ENCODE results near the gene LSP1. TPM values are rescaled to one million over a fixed set of nuclear protein-coding genes. Genes with fewer than 3 reads are reported as not detected.

The LSP1 gene
- polyA plus RNA-seq, 1 donor: 20.5 TPM

GRCh38 chr11:1920128-1920908 is 67.4 kb downstream of the LSP1 start:
- no CpG with 5 or more reads among the region's 25 CpGs for WGBS (ENCODE audit: insufficient coverage, low lambda C conversion rate)
- no peak overlapping the region for H3K27ac ChIP-seq (ENCODE audit: low read length)

GRCh38 chr11:1920909-1921573 is 68.2 kb downstream of the LSP1 start:
- no peaks in the 10 kb centered on the region for H3K36me3 ChIP-seq (ENCODE audit: control insufficient read depth, insufficient read depth, low read length)
- H3K9me3 ChIP-seq (ENCODE audit: control insufficient read depth, low read depth, low read length): no peaks in the 10 kb centered on the region
- H3K4me1 ChIP-seq (ENCODE audit: control insufficient read depth, insufficient read depth, low read length): no peaks in the 10 kb centered on the region
- no peak overlapping the region for H3K27ac ChIP-seq (ENCODE audit: low read length)
- WGBS (ENCODE audit: insufficient coverage, low lambda C conversion rate): no CpG with 5 or more reads among the region's 21 CpGs
- no peaks in the 10 kb centered on the region for H3K27me3 ChIP-seq (ENCODE audit: control insufficient read depth, insufficient read depth, low read length)
- no peak for DNase-seq
- H3K4me3 ChIP-seq (ENCODE audit: low read length): no peak overlapping the region

More at GRCh38 chr11:1920128-1920908, 67.4 kb downstream of the LSP1 start:
- H3K9me3 ChIP-seq (ENCODE audit: control insufficient read depth, low read depth, low read length): no peaks in the 10 kb centered on the region
- H3K27me3 ChIP-seq (ENCODE audit: control insufficient read depth, insufficient read depth, low read length): no peaks in the 10 kb centered on the region
- DNase-seq: no peak
- H3K4me1 ChIP-seq (ENCODE audit: control insufficient read depth, insufficient read depth, low read length): no peaks in the 10 kb centered on the region
- H3K36me3 ChIP-seq (ENCODE audit: control insufficient read depth, insufficient read depth, low read length): no peaks in the 10 kb centered on the region
- H3K4me3 ChIP-seq (ENCODE audit: low read length): no peak overlapping the region

DNA sequence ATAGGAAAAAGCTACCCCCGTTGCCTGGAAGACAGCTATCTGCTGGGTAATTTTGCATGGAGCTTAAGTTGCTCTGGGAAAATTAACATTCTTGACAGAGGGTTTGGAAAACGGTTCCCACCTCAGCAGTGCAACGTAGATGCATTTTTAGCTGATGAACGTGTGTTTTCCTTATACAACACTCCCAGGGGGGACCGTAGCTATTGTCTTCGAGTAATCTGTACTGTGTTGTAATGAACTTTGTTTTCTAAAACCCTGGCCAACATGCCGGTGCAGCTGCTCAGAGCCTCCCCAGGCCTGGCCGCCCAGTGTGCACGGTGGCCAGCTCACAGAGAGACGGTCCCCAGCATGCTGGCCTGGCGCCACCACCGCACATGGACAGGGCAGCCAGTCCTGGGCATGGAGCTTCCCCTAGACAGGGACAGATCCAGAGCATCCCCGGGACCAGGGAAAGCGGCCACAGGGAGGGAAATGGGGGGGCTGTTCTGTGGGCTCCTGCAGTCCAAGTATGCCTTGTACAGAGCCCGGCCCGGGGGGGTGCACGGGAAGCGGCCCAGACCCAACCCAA is 68.8 kb downstream of the LSP1 start:
- Histone ChIP-seq H3K27ac (ENCODE audit: low read length) (no peak overlapping the region), H3K27me3 (ENCODE audit: control insufficient read depth, insufficient read depth, low read length) (no peaks in the 10 kb centered on the region), H3K36me3 (ENCODE audit: control insufficient read depth, insufficient read depth, low read length) (no peaks in the 10 kb centered on the region), H3K4me3 (ENCODE audit: low read length) (no peak overlapping the region), H3K4me1 (ENCODE audit: control insufficient read depth, insufficient read depth, low read length) (no peaks in the 10 kb centered on the region), H3K9me3 (ENCODE audit: control insufficient read depth, low read depth, low read length) (no peaks in the 10 kb centered on the region)
- peak in 1 of 2 donors; percentile 24 for DNase-seq
- WGBS (ENCODE audit: insufficient coverage, low lambda C conversion rate): no CpG with 5 or more reads among the region's 18 CpGs

- Histone ChIP-seq H3K36me3 (ENCODE audit: control insufficient read depth, insufficient read depth, low read length) (no peaks in the 10 kb centered on the region), H3K27ac (ENCODE audit: low read length) (no peak overlapping the region), H3K9me3 (ENCODE audit: control insufficient read depth, low read depth, low read length) (no peaks in the 10 kb centered on the region), H3K4me3 (ENCODE audit: low read length) (no peak overlapping the region), H3K27me3 (ENCODE audit: control insufficient read depth, insufficient read depth, low read length) (no peaks in the 10 kb centered on the region), H3K4me1 (ENCODE audit: control insufficient read depth, insufficient read depth, low read length) (peaks cover 6% of the 10 kb centered on the region)
- WGBS (ENCODE audit: insufficient coverage, low lambda C conversion rate): no CpG with 5 or more reads among the region's 14 CpGs
- DNase-seq: no peak
Measured at GRCh38 chr11:1922481-1923081, 69.7 kb downstream of the LSP1 start.

- no peaks in the 10 kb centered on the region for H3K27me3 ChIP-seq (ENCODE audit: control insufficient read depth, insufficient read depth, low read length)
- WGBS (ENCODE audit: insufficient coverage, low lambda C conversion rate): 80% methylated on average over 1 of the region's 22 CpGs
- no peaks in the 10 kb centered on the region for H3K36me3 ChIP-seq (ENCODE audit: control insufficient read depth, insufficient read depth, low read length)
- H3K4me3 ChIP-seq (ENCODE audit: low read length): no peak overlapping the region
- no peaks in the 10 kb centered on the region for H3K9me3 ChIP-seq (ENCODE audit: control insufficient read depth, low read depth, low read length)
- DNase-seq: no peak
- peaks cover 6% of the 10 kb centered on the region for H3K4me1 ChIP-seq (ENCODE audit: control insufficient read depth, insufficient read depth, low read length)
- no peak overlapping the region for H3K27ac ChIP-seq (ENCODE audit: low read length)
Measured at GRCh38 chr11:1923201-1923956, 70.5 kb downstream of the LSP1 start.

GRCh38 chr11:1924181-1924580 is 71.3 kb downstream of the LSP1 start:
- Histone ChIP-seq H3K4me1 (ENCODE audit: control insufficient read depth, insufficient read depth, low read length) (peaks cover 6% of the 10 kb centered on the region), H3K27ac (ENCODE audit: low read length) (no peak overlapping the region), H3K4me3 (ENCODE audit: low read length) (no peak overlapping the region), H3K36me3 (ENCODE audit: control insufficient read depth, insufficient read depth, low read length) (no peaks in the 10 kb centered on the region), H3K27me3 (ENCODE audit: control insufficient read depth, insufficient read depth, low read length) (no peaks in the 10 kb centered on the region), H3K9me3 (ENCODE audit: control insufficient read depth, low read depth, low read length) (no peaks in the 10 kb centered on the region)
- WGBS (ENCODE audit: insufficient coverage, low lambda C conversion rate): 70% methylated on average over 3 of the region's 17 CpGs
- no peak for DNase-seq

DNA sequence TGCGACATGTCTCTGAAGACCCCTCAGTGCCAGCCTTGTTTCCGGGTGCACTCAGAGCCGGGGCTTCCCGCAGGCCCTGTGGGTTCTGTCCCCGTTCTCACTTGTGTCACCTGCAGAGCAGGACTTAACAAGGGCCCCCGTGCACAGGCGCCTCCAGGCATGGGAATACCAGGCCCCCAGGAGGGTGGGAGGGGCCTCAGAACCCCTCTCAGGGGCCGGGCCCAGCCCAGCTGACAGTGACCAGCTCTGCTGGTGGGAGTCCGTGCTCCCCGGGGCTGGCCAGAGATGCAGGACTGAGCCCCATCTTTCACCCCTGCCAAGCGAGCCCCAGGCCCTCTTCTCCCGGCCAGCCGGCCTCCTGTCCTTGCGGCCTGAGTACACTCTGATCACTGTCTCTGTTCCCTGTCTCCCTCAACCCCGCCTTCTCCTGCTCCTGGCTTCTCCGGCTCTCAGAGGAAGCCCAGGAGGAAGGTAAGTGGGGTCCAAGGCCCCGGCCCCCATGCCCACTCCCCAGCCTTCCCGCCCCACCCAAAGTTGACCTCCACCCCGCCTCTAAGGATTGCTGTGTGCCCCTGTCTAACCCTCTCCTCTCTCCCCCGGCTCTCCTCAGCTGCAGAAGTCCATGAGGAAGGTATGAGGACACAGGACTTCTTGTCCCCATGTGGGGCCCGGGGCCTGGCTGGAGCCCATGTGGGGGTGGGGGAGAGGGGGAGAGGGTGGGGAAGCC is 71.9 kb downstream of the LSP1 start:
- Histone ChIP-seq H3K36me3 (ENCODE audit: control insufficient read depth, insufficient read depth, low read length) (no peaks in the 10 kb centered on the region), H3K9me3 (ENCODE audit: control insufficient read depth, low read depth, low read length) (no peaks in the 10 kb centered on the region), H3K4me1 (ENCODE audit: control insufficient read depth, insufficient read depth, low read length) (peaks cover 6% of the 10 kb centered on the region), H3K4me3 (ENCODE audit: low read length) (no peak overlapping the region), H3K27ac (ENCODE audit: low read length) (no peak overlapping the region), H3K27me3 (ENCODE audit: control insufficient read depth, insufficient read depth, low read length) (no peaks in the 10 kb centered on the region)
- DNase-seq: no peak
- WGBS (ENCODE audit: insufficient coverage, low lambda C conversion rate): no CpG with 5 or more reads among the region's 21 CpGs

GRCh38 chr11:1925373-1926155 is 72.7 kb downstream of the LSP1 start:
- Histone ChIP-seq H3K27ac (ENCODE audit: low read length) (no peak overlapping the region), H3K36me3 (ENCODE audit: control insufficient read depth, insufficient read depth, low read length) (no peaks in the 10 kb centered on the region), H3K27me3 (ENCODE audit: control insufficient read depth, insufficient read depth, low read length) (no peaks in the 10 kb centered on the region), H3K4me1 (ENCODE audit: control insufficient read depth, insufficient read depth, low read length) (peaks cover 6% of the 10 kb centered on the region), H3K9me3 (ENCODE audit: control insufficient read depth, low read depth, low read length) (no peaks in the 10 kb centered on the region), H3K4me3 (ENCODE audit: low read length) (no peak overlapping the region)
- no peak for DNase-seq
- no CpG with 5 or more reads among the region's 23 CpGs for WGBS (ENCODE audit: insufficient coverage, low lambda C conversion rate)

All from large intestine (tissue), 3 donors.